ENCODE results near the gene NR6A1.

NR6A1 gene

GRCh38 chr9:124762633-124763032 lies 8.5 kb downstream of the NR6A1 start:
- Histone ChIP-seq H3K79me2 (ENCODE audit: insufficient read depth, low read length) (peaks cover 45% of the 10 kb centered on the region), H3K4me2 (ENCODE audit: low read depth, low read length, poor library complexity, severe bottlenecking) (no peak overlapping the region), H3F3A (ENCODE audit: insufficient read depth) (no peaks in the 10 kb centered on the region; the same call in 1 of the 2 replicates), H2AFZ (ENCODE audit: low read depth, low read length, severe bottlenecking) (no peak overlapping the region), H3K27me3 (ENCODE audit: low read length) (no peaks in the 10 kb centered on the region), H4K20me1 (ENCODE audit: low read depth, low read length) (peaks cover 70% of the 10 kb centered on the region), H3K36me3 (ENCODE audit: low read length) (no peaks in the 10 kb centered on the region), H3K9me3 (ENCODE audit: insufficient read depth, low read length) (no peaks in the 10 kb centered on the region), H3K27ac (ENCODE audit: low read depth, low read length) (no peak overlapping the region), H3K9me2 (replicated peaks; ENCODE audit: insufficient read depth, low read length) (no peaks in the 10 kb centered on the region), H3K4me3 (ENCODE audit: insufficient read depth, low read length, poor library complexity, severe bottlenecking) (no peak overlapping the region), H3K9ac (ENCODE audit: low read length) (no peak overlapping the region)
- no peak for TF ChIP-seq CTCF (IDR thresholded peaks at IDR 0.05; ENCODE audit: insufficient read depth, low read length, poor library complexity, severe bottlenecking)
- TF ChIP-seq EZH2phosphoT487 (conservative IDR thresholded peaks at IDR 0.05; ENCODE audit: low read length), result no peak

- Histone ChIP-seq H3K9me3 (ENCODE audit: insufficient read depth, low read length) (no peaks in the 10 kb centered on the region), H3K36me3 (ENCODE audit: low read length) (no peaks in the 10 kb centered on the region), H3K27me3 (ENCODE audit: low read length) (no peaks in the 10 kb centered on the region), H4K20me1 (ENCODE audit: low read depth, low read length) (peaks cover 68% of the 10 kb centered on the region), H3F3A (ENCODE audit: insufficient read depth) (no peaks in the 10 kb centered on the region; the same call in 1 of the 2 replicates), H3K9ac (ENCODE audit: low read length) (no peak overlapping the region), H3K27ac (ENCODE audit: low read depth, low read length) (no peak overlapping the region), H3K4me2 (ENCODE audit: low read depth, low read length, poor library complexity, severe bottlenecking) (no peak overlapping the region), H3K4me3 (ENCODE audit: insufficient read depth, low read length, poor library complexity, severe bottlenecking) (no peak overlapping the region), H2AFZ (ENCODE audit: low read depth, low read length, severe bottlenecking) (no peak overlapping the region), H3K9me2 (replicated peaks; ENCODE audit: insufficient read depth, low read length) (no peaks in the 10 kb centered on the region), H3K79me2 (ENCODE audit: insufficient read depth, low read length) (peaks cover 39% of the 10 kb centered on the region)
- TF ChIP-seq CTCF (IDR thresholded peaks at IDR 0.05; ENCODE audit: insufficient read depth, low read length, poor library complexity, severe bottlenecking) (no peak), EZH2phosphoT487 (conservative IDR thresholded peaks at IDR 0.05; ENCODE audit: low read length) (no peak)
These were observed 9.4 kb downstream of the NR6A1 start for GRCh38 chr9:124761710-124762109.

- TF ChIP-seq EZH2phosphoT487 (conservative IDR thresholded peaks at IDR 0.05; ENCODE audit: low read length) (no peak), CTCF (IDR thresholded peaks at IDR 0.05; ENCODE audit: insufficient read depth, low read length, poor library complexity, severe bottlenecking) (no peak)
- H3K4me2 ChIP-seq (ENCODE audit: low read depth, low read length, poor library complexity, severe bottlenecking), result no peak overlapping the region
- H3K79me2 ChIP-seq (ENCODE audit: insufficient read depth, low read length), result peaks cover 34% of the 10 kb centered on the region
- H3K9me2 ChIP-seq (replicated peaks; ENCODE audit: insufficient read depth, low read length), result no peaks in the 10 kb centered on the region
- no peaks in the 10 kb centered on the region for H3K27me3 ChIP-seq (ENCODE audit: low read length)
- H3K9ac ChIP-seq (ENCODE audit: low read length), result no peak overlapping the region
- H4K20me1 ChIP-seq (ENCODE audit: low read depth, low read length), result peaks cover 69% of the 10 kb centered on the region
- no peaks in the 10 kb centered on the region; the same call in 1 of the 2 replicates for H3F3A ChIP-seq (ENCODE audit: insufficient read depth)
- no peak overlapping the region for H3K4me3 ChIP-seq (ENCODE audit: insufficient read depth, low read length, poor library complexity, severe bottlenecking)
- H3K9me3 ChIP-seq (ENCODE audit: insufficient read depth, low read length), result no peaks in the 10 kb centered on the region
- H2AFZ ChIP-seq (ENCODE audit: low read depth, low read length, severe bottlenecking), result no peak overlapping the region
- H3K27ac ChIP-seq (ENCODE audit: low read depth, low read length), result no peak overlapping the region
- H3K36me3 ChIP-seq (ENCODE audit: low read length), result no peaks in the 10 kb centered on the region
These were observed 9.9 kb downstream of the NR6A1 start for GRCh38 chr9:124761196-124761595.
